Posterior vena cava (tissue), 2 donors: Measurements from ENCODE around the gene GAMT. TPM values are rescaled to one million over a fixed set of nuclear protein-coding genes. Genes with fewer than 3 reads are reported as not detected.

Experiments
- DNase-seq: peaks from one replicate; pipeline ENCODE4 v3.0.0-alpha.2; 2020; ENCODE audit warnings: low spot score
- intact Hi-C, 2 donors: fragments of 100-400 bp; cut with DNase I; formaldehyde crosslinking; loops; one replicate each; pipeline versions ENCODE4 v1.14.1 to v1.14.2; 2022 to 2023
- total RNA-seq, 2 donors: library from RNA; stranded (reverse); fragmentation: NEBNext Ultra II Directional; extraction: Animal tissue kit (Norgen Biotek cat#: 25700); gene quantifications; one replicate each; pipeline ENCODE4 v1.2.1, GENCODE V29; 2021
- donor health status: DM: yes; HTN: yes; CAD: no.
- donor health status: DM: yes; HTN: yes; CAD: no.

GAMT gene
- total RNA-seq, 2 donors from 2014 or later: 8.7 to 12.8 TPM

GRCh38 chr19:1435378-1435989 lies 34.1 kb upstream of the GAMT start:
- DNase-seq: no peak
- intact Hi-C loops: no loop called here

- no peak for DNase-seq
- intact Hi-C loops: no loop called here
Observed at GRCh38 chr19:1434577-1435060, 33.3 kb upstream of the GAMT start.

GRCh38 chr19:1434040-1434366 lies 32.7 kb upstream of the GAMT start:
- intact Hi-C loops: no loop called here
- DNase-seq: no peak

GRCh38 chr19:1433119-1434039 lies 32.0 kb upstream of the GAMT start:
- intact Hi-C loops: no loop called here
- no peak for DNase-seq

GRCh38 chr19:1432507-1432887 lies 31.2 kb upstream of the GAMT start:
- DNase-seq: no peak
- intact Hi-C loops: no loop called here

GRCh38 chr19:1431759-1432506 lies 30.6 kb upstream of the GAMT start:
- DNase-seq: no peak
- intact Hi-C loops: no loop called here

GRCh38 chr19:1430246-1430645 lies 28.9 kb upstream of the GAMT start:
- DNase-seq: no peak
- intact Hi-C loops: no loop called here

GRCh38 chr19:1429750-1430149 lies 28.4 kb upstream of the GAMT start:
- no peak for DNase-seq
- intact Hi-C loops: no loop called here

- no peak for DNase-seq
- intact Hi-C loops: no loop called here
Observed at GRCh38 chr19:1428738-1429391, 27.5 kb upstream of the GAMT start.

GRCh38 chr19:1427221-1427920 lies 26.0 kb upstream of the GAMT start:
- intact Hi-C loops: no loop called here
- DNase-seq: no peak

- DNase-seq: no peak
- intact Hi-C loops: no loop called here
Observed at GRCh38 chr19:1426736-1427135, 25.4 kb upstream of the GAMT start.

GRCh38 chr19:1425902-1426301 lies 24.6 kb upstream of the GAMT start:
- DNase-seq: no peak
- intact Hi-C loops: no loop called here

GRCh38 chr19:1425102-1425837 lies 23.9 kb upstream of the GAMT start:
- intact Hi-C loops: no loop called here
- DNase-seq: no peak

GRCh38 chr19:1424192-1424955 lies 23.0 kb upstream of the GAMT start:
- no peak for DNase-seq
- intact Hi-C loops: no loop called here

GRCh38 chr19:1423436-1424191 lies 22.3 kb upstream of the GAMT start:
- DNase-seq: no peak
- intact Hi-C loops: no loop called here

GRCh38 chr19:1422943-1423342 lies 21.6 kb upstream of the GAMT start:
- intact Hi-C loops: no loop called here
- DNase-seq: no peak

GRCh38 chr19:1422360-1422759 lies 21.0 kb upstream of the GAMT start:
- intact Hi-C loops: no loop called here

More at GRCh38 chr19:1422360-1422759, 21.0 kb upstream of the GAMT start:
- DNase-seq: no peak
